Skin of body (tissue), 2 donors: Measurements from ENCODE around the gene TPI1. TPM values are rescaled to one million over a fixed set of nuclear protein-coding genes. Genes with fewer than 3 reads are reported as not detected.
"Not testable (repeated sequence)": the region's sequence is repeated elsewhere in the genome, so short reads cannot be mapped to it uniquely, and the experiment has no call there.

Experiments used
- DNase-seq: peaks from one replicate; lab custom pipeline; 2025; lab: John Stamatoyannopoulos, UW
- total RNA-seq: library from RNA; depleted of rRNA; stranded (reverse); fragments of >200 nt; gene quantifications from one replicate; pipeline ENCODE4 v1.2.3, GENCODE V29; 2014

TPI1 gene
- total RNA-seq, 1 donor from 2014 or later = 316 TPM

DNA sequence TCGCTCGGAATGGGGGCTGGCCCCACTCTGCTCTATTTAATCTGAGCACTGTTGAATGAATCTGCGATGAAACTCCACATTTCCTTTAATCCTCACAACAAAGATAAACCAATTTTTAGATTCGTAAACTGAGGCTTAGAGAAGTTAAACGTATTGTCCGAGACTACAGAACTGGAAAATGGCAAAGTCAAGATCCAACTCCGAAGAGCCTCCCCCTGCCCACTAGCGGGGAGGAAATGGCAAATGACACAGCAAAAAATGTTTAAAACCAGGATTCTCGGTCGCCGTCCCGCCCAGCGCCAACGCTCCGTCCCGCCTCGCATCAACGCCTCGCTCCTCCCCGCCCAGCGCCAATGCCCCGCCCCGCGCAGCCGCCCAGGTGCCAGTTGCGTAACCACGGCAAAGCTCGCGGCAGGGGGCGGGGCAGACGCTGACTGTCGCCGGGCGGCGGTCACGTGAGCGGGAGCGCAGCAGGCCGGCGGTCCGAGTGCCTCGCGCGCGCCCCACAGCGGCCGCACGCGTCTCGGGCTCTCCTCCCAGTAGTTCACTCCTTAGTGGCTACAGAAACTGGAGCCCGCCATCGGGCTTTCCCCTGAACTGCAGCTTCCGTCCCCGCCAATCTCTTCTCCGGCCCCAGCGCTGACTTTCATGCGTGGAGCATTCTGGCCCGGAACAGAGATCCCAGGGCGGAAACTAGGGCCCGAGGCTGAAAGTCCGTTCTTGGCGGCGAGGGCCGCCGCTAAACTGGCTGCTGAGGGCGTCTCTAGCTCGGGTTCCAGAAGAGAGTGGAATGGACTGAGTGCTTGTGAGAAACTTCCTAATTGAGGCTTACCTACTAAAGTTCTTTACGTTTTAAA, 23.7 kb downstream of the TPI1 start:
- DNase-seq = peak; percentile 96

DNA sequence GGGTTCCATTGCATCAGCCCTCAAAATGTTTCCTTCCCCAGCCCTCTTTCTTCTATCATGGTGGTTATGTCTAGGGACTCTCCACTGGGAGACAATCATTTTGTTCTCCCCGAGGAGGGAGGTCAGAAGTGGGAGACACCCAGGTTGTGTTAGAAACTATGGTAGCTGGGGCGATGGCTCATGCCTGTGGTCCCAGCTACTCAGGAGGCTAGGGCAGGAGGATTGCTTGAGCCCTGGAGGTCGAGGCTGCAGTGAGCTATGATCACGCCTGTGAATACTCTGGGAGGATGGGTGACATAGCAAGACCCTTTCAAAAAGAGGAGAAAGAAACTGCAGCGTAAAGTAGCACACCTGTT, 24.3 kb downstream of the TPI1 start:
- no peak for DNase-seq

- DNase-seq = not testable (repeated sequence)
Observed at GRCh38 chr12:6892683-6893082, 25.4 kb downstream of the TPI1 start.

DNA sequence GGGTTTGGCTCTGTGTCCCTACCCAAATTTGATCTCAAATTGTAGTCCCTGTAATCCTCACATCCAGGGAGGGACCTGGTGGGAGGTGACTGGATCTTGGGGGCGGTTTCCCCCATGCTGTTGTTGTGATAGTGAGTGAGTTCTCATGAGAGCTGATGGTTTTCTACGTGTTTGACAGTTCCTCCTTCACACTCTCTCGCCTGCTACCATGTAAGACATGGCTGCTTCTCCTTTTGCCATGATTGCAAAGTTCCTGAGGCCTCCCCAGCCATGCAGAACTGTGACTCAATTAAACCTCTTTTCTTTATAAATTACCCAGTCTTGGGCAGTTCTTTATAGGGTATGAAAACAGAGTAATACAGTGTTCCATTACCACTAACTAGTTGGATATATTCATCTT, 27.0 kb downstream of the TPI1 start:
- DNase-seq = no peak

DNA sequence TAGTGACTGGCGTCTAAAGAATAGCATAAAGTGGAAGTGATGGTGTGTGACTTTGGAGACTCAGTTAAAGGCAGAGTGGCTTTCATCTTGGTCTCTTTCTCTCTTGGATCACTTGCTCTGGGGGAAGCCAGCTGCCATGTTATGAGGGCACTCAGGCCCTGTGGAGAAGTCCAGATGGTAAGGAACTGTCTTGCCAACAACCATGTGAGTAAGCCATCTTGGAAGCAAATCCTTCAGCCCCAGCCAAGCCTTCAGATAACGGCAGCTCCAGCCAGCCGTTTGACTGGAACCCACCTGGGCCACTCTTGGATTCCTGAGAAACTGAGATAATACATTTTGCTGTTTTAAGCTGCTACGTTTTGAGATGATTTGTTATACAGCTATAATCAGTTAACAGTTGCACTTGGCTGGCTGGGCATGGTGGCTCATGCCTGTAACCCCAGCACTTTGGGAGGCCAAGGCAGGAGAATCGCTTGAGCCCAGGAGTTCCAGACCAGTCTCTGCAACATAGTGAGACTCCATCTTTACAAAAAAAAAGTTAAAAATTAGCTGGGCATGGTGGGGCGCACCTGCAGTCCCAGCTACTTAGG, 29.6 kb downstream of the TPI1 start:
- no peak for DNase-seq

DNA sequence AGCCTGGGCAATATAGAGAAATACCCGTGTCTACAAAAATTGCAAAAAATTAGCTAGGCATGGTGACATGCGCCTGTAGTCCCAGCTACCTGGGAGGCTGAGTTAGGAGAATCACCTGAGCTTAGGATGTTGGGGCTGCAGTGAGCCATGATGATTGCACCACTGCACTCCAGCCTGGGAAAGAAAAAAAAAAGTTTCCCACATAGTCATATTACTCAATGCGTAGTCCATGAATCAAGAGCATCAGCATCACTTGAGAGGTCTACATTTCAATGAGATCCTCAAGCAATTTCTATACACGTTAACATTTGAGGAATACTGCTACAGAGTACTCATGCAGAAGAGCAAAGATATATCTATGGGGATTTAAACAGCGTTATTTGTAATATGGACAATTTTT, 32.1 kb downstream of the TPI1 start:
- DNase-seq = no peak

- no peak for DNase-seq
Observed at GRCh38 chr12:6899837-6900519, 32.6 kb downstream of the TPI1 start.

GRCh38 chr12:6902448-6902847, 35.1 kb downstream of the TPI1 start:
- DNase-seq = no peak

- no peak for DNase-seq
Observed at GRCh38 chr12:6903722-6904121, 36.4 kb downstream of the TPI1 start.

DNA sequence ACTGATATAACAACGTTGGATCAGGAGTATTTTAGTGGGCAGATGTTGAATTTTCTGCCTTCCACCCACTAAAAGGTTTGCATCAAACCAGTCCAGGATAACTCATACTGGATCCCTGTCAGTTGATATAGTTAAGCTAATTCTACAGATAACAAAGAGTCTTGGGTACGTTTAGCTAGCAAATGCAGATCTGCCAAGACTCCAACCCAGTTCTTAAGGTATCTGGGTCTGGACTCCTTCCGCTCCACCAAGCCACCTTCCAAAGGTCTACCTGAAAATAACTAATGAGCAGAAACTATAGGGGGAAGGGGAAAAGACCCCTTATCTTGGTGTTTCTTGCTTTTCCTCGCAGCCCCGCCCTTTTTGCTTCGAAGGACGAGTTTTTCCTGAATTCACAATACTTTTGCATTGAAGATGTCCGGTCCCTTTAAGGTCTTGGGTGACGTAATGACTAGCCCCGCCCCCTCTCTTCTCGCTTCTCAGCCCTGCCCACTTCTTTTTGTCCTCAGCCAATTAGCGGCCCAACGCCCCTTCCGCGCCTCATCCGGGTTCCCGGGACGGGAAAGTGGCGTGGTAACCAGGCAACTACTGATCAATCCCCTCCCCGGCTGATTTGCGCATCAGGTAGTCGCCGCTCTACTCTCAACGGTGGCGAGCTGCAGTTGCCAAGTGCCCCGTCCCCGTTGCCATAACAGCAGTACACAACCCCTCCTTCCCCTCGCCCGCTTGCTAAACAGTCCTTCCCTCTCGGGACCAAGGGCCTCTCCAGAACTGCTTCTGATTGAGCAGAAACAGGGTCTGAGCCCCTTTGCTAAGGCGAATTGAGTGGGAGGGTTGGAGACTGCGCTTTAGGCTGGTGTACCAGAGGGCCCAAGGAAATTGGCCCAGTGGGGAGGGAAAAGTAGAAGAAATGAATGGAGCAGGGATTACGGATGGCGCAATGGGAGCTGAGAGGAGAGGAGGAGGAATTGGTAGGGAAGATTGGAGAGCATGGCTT, 37.2 kb downstream of the TPI1 start, which contains the start of gene LRRC23:
Gene LRRC23, plus strand, starts transcription at position 543 of the 997 bp plus-strand sequence. CDS start 812 bp downstream, outside the sequence.
- peak; percentile 95 for DNase-seq

DNA sequence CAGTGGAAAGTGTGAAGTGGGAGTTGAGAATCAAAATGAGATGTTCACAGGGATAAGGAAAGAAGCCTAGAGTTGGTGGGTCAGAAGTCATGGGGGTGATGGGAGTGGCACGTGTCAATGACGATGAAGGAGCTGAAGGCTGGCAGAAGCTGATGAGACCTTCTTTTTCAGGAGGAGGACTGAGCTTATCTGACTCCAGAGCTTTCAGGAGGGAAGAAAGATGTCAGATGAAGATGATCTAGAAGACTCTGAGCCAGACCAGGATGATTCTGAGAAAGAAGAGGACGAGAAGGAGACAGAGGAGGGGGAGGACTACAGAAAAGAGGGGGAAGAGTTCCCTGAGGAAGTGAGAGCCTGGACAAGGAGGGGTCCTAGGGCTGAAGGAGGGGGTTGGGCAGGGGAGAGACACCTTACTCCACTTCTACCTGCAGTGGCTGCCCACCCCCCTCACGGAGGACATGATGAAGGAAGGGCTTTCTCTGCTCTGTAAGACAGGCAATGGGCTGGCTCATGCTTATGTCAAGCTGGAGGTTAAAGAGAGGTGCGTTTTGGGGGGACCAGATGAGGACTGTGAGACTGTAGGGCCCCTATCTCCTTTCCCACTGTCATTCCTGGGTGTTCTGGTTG, 38.2 kb downstream of the TPI1 start:
- DNase-seq = no peak

DNA sequence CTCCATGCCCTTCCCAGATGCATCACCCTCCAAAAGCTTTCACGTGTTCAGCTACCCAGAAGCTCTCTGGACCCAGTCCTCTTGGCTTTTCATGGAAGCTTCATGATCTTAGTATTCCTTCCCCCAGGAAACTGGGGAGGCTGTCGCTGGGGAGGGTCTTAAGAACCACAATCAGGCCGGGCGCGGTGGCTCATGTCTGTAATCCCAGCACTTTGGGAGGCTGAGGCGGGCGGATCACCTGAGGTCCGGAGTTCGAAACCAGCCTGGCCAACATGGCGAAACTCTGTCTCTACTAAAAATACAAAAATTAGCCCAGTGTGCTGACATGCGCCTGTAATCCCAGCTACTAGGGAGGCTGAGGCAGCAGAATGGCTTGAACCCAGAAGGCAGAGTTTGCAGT, 40.8 kb downstream of the TPI1 start:
- not testable (repeated sequence) for DNase-seq

DNA sequence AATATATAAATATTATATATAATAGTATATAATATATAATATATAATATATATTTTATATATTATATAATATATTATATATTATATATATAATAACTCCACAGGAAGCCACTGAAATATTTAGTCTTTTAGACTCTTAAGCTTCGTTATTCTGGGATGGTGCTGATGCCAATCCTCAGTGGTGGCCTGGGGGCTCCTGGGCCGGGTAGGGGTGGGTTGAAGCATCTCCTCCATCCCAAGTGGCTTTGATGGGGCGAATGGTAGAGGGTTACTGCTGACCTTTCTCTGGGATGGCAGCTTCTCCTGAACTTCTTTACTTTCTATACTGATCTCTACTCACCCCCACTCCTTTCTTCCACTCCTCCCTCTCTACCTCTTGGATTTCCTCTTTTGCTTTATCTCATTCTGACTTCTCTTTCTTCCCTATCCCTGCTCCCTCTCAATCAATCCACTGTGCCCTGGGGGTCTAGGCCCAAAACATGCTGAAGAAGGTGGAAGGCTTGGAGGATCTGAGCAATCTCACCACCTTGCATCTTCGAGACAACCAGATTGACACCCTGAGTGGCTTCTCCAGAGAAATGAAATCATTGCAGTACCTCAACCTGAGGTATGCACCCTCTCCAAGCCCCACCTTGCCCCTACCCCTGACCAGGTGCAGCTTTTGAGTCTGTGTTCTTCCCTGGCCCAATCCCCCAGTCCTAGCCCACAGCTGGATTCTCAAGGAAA, 42.3 kb downstream of the TPI1 start:
- DNase-seq = no peak

DNA sequence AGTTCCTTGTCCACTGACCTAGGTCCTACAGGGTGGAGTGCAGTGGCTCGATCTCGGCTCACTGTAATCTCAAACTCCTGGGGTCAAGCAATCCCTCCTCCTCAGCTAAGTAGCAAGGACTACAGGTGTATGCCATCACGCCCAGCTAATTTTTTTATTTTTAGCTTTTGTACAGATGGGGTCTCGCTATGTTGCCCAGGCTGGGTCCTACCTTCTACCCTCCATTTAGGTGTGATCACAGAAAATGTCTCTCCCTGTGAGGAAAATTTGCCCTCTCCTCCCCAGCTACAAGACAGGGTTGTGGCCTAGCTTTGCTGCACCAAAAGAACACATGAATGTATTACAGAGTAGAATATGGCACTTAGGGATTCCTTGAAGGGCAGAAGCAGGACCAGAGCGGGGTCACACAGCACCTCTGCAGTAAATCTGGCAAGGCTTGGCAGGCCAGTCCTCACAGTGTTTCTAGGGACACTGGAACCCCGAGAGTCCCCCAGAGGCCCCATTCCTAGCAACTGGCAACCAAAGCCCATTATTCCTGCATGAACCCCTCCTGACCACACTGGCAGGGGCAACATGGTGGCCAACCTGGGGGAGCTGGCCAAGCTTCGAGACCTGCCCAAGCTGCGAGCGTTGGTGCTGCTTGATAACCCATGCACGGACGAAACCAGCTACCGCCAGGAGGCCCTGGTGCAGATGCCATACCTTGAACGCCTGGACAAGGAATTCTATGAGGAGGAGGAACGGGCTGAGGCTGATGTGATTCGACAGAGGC, 45.0 kb downstream of the TPI1 start:
- DNase-seq = no peak

DNA sequence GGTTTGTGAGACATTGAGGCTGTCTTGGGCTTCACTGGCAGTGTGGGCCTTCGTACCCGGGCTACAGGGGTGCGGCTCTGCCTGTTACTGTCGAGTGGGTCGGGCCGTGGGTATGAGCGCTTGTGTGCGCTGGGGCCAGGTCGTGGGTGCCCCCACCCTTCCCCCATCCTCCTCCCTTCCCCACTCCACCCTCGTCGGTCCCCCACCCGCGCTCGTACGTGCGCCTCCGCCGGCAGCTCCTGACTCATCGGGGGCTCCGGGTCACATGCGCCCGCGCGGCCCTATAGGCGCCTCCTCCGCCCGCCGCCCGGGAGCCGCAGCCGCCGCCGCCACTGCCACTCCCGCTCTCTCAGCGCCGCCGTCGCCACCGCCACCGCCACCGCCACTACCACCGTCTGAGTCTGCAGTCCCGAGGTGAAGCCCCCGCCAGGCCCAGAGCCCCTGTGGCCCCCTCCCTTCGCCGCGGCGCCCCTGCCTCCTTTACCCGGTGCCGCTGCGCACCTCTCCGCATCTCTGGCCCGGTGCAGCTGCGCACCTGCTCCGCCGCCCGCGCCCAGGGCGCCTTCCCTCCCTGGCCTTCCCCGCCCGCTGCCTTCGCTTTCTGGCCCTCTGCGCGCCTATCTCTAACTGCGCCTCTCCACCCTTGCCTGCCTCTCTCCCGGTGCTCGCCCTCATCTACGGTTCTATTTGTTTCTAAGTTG, 47.1 kb downstream of the TPI1 start, which contains the start of gene ENO2:
Gene ENO2, plus strand, starts transcription at position 335 of the 701 bp plus-strand sequence. CDS start 1,253 bp downstream, outside the sequence.
- peak; percentile 58 for DNase-seq

GRCh38 chr12:6914947-6915788, 47.8 kb downstream of the TPI1 start:
- DNase-seq = no peak

DNA sequence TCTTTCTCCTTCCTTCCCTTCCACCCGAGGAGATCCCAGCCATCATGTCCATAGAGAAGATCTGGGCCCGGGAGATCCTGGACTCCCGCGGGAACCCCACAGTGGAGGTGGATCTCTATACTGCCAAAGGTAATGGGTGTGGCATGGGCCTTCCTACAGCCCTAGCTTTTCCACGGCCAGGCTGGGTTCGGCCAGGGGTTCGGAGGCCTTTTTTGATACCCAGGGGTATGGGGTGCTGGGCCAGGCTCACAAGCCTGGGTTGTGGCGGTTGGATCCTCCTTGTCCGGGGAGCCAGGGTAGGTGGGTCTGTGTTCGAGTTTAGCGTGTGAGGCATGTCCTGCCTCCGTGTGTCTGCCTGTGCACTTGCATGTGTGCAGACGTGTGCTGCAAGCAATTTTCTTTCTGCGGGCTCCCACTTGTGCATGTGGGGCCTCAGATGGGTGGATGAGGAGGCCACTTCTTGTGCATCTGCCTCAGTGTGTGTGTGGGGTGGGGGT, 48.5 kb downstream of the TPI1 start:
- DNase-seq = no peak
